HG03575 (cell line): ENCODE results near the gene SRRT.
"Not testable (repeated sequence)": the region's sequence is repeated elsewhere in the genome, so short reads cannot be mapped to it uniquely, and the experiment has no call there.

Experiments
- ATAC-seq: cut with Tn5 transposase; IDR thresholded peaks from one replicate; pipeline ENCODE4 v1.9.1; 2021; ENCODE audit not compliant: unreplicated experiment, insufficient number of reproducible peaks, low FRiP score; ENCODE audit errors: extremely low read depth

SRRT gene

DNA sequence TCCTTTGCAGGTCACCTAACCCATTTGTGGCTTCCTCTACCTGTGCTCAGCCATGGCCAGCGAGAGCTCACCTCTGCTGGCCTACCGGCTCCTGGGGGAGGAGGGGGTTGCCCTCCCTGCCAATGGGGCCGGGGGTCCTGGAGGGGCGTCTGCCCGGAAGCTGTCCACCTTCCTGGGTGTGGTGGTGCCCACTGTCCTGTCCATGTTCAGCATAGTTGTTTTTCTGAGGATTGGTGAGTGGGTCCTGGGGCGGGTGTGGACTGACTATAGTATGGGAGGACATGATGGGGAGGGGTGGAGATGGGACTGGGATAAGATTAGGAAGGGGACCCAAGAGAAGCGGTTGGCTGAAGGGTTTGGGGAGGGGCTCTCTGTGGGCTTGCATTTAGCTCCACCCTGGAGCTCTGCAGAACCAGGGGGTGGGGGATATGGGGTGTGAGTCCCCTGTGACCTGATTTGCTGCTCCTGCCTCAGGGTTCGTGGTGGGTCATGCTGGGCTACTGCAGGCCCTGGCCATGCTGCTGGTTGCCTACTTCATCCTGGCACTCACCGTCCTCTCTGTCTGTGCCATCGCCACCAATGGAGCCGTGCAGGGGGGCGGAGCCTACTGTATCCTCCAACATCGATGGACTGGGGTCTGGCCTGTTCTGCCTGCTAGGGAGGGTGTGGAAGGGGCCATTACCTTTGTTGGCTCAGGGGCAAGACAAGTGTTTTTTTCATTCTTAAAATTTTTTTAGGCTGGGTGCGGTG is 20.6 kb upstream of the SRRT start:
- ATAC-seq: no peak

GRCh38 chr7:100854899-100855298 is 20.0 kb upstream of the SRRT start:
- ATAC-seq: not testable (repeated sequence)

DNA sequence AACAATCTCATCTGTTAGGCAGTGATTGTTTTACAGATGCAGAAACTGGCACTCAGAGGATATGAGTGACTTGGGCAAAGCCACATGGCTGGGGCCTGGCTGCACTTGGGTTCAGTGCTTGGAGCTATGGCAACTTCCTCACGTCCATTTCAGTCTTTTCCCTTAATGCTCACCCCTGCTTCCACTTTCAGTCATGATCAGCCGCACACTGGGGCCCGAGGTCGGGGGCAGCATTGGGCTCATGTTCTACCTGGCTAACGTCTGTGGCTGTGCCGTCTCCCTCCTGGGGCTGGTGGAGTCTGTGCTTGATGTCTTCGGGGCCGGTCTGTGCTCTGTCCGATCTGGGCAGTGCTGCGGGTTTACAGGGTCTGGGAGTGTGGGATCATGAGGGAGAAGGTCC is 19.4 kb upstream of the SRRT start:
- ATAC-seq: no peak

- ATAC-seq: no peak
Measured at GRCh38 chr7:100856871-100857282, 18.0 kb upstream of the SRRT start.

DNA sequence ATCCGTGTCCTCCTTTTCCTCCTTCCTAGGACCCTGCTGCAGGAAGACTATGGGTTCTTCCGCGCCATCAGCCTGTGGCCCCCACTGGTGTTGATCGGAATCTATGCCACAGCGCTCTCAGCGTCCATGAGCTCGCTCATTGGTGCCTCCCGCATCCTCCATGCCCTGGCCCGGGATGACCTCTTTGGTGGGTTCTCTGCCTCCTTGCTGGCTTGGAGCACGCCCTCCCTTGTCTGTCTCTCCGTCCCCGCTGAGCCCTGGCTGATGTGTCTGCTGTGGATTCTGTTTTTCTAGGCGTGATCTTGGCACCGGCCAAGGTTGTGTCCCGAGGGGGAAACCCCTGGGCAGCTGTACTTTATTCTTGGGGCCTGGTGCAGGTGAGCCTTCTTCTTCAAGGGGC is 15.0 kb upstream of the SRRT start:
- no peak for ATAC-seq

DNA sequence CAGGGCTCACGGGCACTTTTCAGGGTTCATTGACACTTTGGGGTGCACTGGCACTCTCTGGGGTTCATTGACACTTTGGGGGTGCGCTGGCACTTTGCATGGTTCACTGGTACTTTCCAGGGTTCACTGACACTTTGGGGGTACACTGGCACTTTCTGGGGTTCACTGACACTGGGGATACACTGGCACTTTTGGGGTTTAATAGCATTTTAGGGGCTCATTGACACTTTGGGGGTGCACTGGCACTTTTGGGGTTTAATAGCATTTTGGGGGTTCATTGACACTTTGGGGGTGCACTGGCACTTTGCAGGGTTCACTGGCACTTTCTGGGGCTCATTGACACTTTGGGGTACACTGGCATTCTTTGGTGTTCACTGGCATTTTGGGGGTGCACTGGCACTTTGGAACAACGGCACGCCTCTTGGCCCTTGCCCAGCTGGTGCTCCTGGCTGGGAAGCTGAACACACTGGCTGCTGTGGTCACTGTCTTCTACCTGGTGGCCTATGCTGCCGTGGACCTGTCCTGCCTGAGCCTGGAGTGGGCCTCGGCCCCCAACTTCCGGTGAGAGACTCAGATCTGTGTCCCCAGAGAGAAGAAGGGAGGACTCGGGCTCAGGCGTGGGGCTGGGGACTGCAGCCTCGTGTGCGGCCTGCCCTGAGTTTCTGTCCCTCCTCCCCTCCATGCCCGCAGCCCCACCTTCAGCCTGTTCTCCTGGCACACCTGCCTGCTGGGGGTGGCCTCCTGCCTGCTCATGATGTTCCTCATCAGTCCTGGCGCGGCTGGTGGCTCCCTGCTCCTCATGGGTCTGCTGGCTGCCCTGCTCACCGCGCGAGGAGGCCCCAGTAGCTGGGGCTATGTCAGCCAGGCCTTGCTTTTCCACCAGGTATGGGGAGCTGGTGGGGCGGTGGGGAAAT is 13.9 kb upstream of the SRRT start:
- no peak for ATAC-seq

DNA sequence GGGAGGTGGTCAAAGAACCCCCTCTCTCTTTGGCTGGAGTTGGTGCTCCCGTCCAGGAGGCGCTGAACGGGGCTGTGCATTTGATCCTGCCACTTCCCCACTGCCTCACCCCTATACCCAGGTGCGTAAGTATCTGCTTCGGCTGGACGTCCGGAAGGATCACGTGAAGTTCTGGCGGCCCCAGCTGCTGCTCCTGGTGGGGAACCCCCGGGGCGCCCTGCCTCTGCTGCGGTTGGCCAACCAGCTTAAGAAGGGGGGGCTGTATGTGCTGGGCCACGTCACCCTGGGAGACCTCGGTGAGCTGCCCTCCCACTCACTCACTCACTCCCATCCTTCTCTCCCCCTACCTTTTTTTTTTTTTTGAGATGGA is 13.3 kb upstream of the SRRT start:
- no peak for ATAC-seq

- no peak for ATAC-seq
Measured at GRCh38 chr7:100863406-100863950, 11.4 kb upstream of the SRRT start.

GRCh38 chr7:100864263-100864845 is 10.5 kb upstream of the SRRT start:
- no peak for ATAC-seq

DNA sequence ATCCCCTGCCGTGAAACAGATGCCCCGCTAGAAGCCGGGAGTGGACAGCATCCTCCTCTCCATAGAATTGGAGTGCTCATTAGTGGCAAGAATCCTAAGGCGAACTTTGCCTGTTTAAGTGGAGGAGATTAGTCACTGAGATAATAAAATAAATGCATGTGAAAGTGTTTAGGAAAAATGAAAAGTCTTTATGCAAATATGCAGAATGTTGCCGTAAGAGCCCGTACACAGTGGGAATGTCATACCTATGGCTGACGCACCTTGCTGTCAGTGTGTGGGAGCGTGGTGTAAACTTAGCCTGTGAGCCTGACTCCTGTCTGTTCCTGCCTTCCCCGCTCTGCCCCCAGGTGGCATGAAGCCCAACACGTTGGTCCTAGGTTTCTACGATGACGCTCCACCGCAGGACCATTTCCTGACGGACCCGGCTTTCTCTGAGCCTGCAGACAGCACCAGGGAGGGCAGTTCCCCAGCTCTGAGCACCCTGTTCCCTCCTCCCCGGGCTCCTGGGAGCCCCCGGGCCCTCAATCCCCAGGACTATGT is 9.5 kb upstream of the SRRT start:
- ATAC-seq: no peak

DNA sequence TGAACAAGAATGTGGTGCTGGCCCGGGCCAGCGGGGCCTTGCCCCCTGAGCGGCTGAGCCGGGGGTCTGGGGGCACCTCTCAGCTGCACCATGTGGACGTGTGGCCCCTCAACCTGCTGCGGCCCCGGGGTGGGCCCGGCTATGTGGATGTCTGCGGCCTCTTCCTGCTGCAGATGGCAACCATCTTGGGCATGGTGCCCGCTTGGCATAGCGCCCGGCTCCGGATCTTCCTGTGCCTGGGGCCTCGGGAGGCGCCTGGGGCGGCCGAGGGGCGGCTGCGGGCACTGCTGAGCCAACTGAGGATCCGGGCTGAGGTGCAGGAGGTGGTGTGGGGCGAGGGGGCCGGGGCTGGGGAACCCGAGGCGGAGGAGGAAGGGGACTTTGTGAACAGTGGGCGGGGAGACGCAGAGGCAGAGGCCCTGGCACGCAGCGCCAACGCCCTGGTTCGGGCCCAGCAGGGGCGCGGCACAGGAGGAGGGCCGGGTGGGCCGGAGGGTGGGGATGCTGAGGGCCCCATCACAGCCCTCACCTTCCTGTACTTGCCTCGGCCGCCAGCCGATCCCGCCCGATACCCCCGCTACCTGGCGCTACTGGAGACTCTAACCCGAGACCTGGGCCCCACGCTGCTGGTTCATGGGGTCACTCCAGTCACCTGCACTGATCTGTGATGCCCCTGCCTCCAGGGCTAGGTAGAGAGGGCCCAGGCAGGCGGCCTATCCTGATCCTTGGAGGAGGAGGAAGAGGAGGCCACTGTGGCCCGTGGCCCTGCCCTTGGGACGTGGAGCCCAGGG is 8.8 kb upstream of the SRRT start:
- ATAC-seq: no peak

DNA sequence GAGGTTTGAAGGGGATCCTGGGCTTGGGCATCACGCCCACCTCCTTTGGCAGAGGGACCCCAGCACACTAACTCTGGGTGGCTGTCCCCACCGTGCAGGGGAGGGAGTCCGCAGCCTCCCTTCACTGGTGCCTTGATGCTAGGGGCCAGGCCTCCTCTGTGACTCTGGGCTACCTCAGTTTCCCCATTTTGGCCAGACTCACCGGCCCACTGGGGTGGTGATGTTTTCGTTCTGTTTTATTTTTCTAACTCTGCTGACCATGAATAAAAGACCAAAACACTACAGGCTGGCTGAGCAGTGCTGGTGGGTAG is 8.2 kb upstream of the SRRT start:
- no peak for ATAC-seq

GRCh38 chr7:100867040-100867775 is 7.7 kb upstream of the SRRT start, which contains the start of gene TRIP6:
TSS of gene TRIP6 (plus strand) at chr7:100867387. CDS start at chr7:100867498, 111 bp downstream.
- no peak for ATAC-seq

DNA sequence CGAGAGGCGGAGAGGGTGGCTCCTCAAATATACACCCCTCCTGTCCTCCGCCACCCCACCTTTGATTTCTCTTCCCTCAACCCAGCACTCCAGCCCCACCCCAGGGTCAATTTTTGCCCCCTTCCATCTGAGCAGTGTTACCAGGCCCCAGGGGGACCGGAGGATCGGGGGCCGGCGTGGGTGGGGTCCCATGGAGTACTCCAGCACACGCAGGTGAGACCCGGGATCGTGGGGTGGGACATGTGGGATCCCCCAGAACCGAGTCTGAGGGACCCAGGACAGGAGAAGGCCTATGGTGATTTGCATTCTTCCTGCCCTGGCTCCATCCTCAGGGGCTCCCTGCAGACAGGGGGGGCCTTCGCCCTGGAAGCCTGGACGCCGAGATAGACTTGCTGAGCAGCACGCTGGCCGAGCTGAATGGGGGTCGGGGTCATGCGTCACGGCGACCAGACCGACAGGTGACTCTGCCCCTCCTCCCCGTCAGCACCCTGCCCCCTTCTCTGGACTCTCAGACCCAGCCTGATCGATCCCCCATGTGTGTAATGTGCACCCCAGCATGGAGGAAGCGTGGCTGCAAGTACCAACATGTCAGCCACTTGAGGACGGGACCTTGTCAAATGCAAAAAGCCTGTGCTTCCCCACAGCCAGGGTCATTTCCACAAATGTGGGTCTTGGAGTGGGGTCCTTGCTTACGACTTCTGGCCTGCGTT is 7.0 kb upstream of the SRRT start:
- no peak for ATAC-seq

GRCh38 chr7:100873599-100874299 is 1.2 kb upstream of the SRRT start:
- no peak for ATAC-seq

GRCh38 chr7:100874300-100874576 is 665 bp upstream of the SRRT start:
- no peak for ATAC-seq

- no peak for ATAC-seq
Measured at GRCh38 chr7:100875356-100875751, 451 bp downstream of the SRRT start.
